Sigmoid colon (tissue), 7 donors: ENCODE measurements around the gene FAM3C. TPM values are rescaled to one million over a fixed set of nuclear protein-coding genes. Genes with fewer than 3 reads are reported as not detected.
"Not testable (repeated sequence)": the region's sequence is repeated elsewhere in the genome, so short reads cannot be mapped to it uniquely, and the experiment has no call there.

ENCODE experiments used
- DNase-seq: peaks from one replicate; pipeline ENCODE4 v3.0.0-alpha.2; 2019
- H3K27ac ChIP-seq, 4 donors: fragments of 200-600 bp; sonication (generic); one replicate each; pipeline ENCODE4 v1.5.1; 2016 to 2019; ENCODE audit warnings: mild to moderate bottlenecking in 1 of 4
- H3K27me3 ChIP-seq, 3 donors: fragments of 200-600 bp; sonication (generic); one replicate each; pipeline ENCODE4 v1.5.1; 2019; ENCODE audit warnings: mild to moderate bottlenecking in 1 of 3
- H3K36me3 ChIP-seq, 4 donors: fragments of 200-600 bp; sonication (generic); one replicate each; pipeline ENCODE4 v1.5.1; 2016 to 2019
- H3K4me1 ChIP-seq, 4 donors: fragments of 200-600 bp; sonication (generic); one replicate each; pipeline ENCODE4 v1.5.1; 2017 to 2019
- H3K4me3 ChIP-seq, 4 donors: fragments of 200-600 bp; sonication (generic); one replicate each; pipeline ENCODE4 v1.5.1; 2017 to 2019; ENCODE audit warnings: mild to moderate bottlenecking in 2 of 4, moderate library complexity in 1 of 4
- H3K9me3 ChIP-seq, 4 donors: fragments of 200-600 bp in 3 of 4; sonication (generic) in 3 of 4; one replicate each; pipeline versions ENCODE4 v1.5.1 to v1.6.1; 2013 to 2019
- CTCF ChIP-seq, 4 experiments: fragments of 450-650 bp in 3 of 4; fragments of 200-600 bp in 1 of 4; IDR thresholded peaks; one replicate each; pipeline ENCODE4 v1.5.1; 2016 to 2019; ENCODE audit warnings: antibody characterized with exemption in 4 of 4, mild to moderate bottlenecking in 3 of 4, moderate library complexity in 2 of 4
- EP300 ChIP-seq, 4 donors: sonication (generic); formaldehyde crosslinking; IDR thresholded peaks; one replicate each; pipeline ENCODE4 v1.6.1; 2017; ENCODE audit warnings: antibody characterized with exemption in 4 of 4
- POLR2A ChIP-seq, 2 donors: fragments of 450-650 bp; IDR thresholded peaks; one replicate each; pipeline ENCODE4 v1.6.1; 2016; ENCODE audit warnings: antibody characterized with exemption in 2 of 2, mild to moderate bottlenecking in 2 of 2, moderate library complexity in 2 of 2
- POLR2AphosphoS5 ChIP-seq, 4 donors: sonication (generic); formaldehyde crosslinking; IDR thresholded peaks; one replicate each; pipeline ENCODE4 v1.6.1; 2017; ENCODE audit warnings: antibody characterized with exemption in 4 of 4
- WGBS, 2 donors: extraction: QIAGEN DNeasy Blood & Tissue Kit; methylation state at CpG; one replicate each; pipeline ENCODE4 v1.1.7; 2013; 5-methylcytosine and 5-hydroxymethylcytosine counted together
- intact Hi-C: fragments of 100-400 bp; cut with DNase I; formaldehyde crosslinking; loops from one replicate; pipeline ENCODE4 v1.15.1; 2023
- polyA plus RNA-seq, 3 donors: library from polyadenylated mRNA; stranded (reverse); fragments of 200-250 nt; gene quantifications; one replicate each; pipeline ENCODE4 v1.2.3, GENCODE V29; 2013
- total RNA-seq, 4 donors: library from RNA; depleted of rRNA; stranded (reverse); fragments of >200 nt; gene quantifications; one replicate each; pipeline ENCODE4 v1.1.0, GENCODE V29; 2016
- donor health status: healthy with polysubstance abuse.
- donor health status: Bipolar disorder and iron deficiency.
- donor health status: healthy.

The FAM3C gene
- total and polyA plus RNA-seq, 7 donors = 9.0 to 58.9 (median 35.2) TPM

DNA sequence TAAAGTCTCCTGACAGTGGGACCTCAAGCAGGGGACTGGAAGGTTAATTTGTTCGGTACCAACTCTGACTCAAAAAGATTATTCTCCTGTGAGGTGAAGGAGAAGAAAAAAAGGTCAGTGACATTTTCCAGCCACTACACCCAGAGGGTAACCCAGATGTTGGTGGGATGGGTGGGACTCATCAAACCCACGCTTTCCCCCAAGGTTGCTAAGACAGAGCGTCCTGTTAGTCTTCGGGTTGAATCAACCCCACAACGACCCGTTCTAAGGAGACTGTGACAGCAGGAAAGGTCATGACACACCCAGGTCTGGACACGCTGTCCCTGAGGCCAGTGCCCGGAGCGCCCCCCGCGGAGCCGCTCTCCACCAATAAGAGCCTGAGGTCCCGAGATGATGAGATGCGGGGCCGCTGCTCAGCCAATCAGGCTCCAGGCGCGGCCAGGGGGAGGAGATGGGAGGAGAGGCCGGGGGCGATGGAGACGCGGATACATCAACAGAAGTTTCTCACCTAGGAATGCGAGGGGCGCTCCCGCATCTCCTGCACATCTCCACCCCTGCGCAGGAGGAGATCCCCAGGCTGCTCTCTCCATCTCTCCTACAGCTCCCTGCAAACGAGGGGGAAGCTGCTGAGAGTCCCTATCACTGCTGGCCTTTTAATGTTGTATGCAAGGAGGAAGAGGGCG is 67.5 kb downstream of the FAM3C start, which contains the start of gene WNT16:
Gene WNT16, plus strand, starts transcription at position 493 of the 683 bp plus-strand sequence. CDS start 293 bp downstream, outside the sequence.
- WGBS, 2 donors = 19 to 25% methylated on average over 27 of the region's 27 CpGs
- peaks cover 0 to 23% (median 19%) of the 10 kb centered on the region in 4 donors for H3K4me1 ChIP-seq
- intact Hi-C loops = no loop called here
- no peaks in the 10 kb centered on the region for H3K36me3 ChIP-seq
- no peaks in the 10 kb centered on the region for H3K9me3 ChIP-seq
- H3K27ac ChIP-seq = no peak within 1 kb of the TSS
- H3K4me3 ChIP-seq = peak within 1 kb of the TSS; percentile 4 to 44 (median 36)
- H3K27me3 ChIP-seq = peaks cover 15 to 63% (median 37%) of the 10 kb centered on the region in 3 donors
- no peak for DNase-seq
- TF ChIP-seq POLR2AphosphoS5 (IDR thresholded peaks at IDR 0.05) (no peak), EP300 (IDR thresholded peaks at IDR 0.05) (no peak), POLR2A (IDR thresholded peaks at IDR 0.05) (no peak), CTCF (IDR thresholded peaks at IDR 0.05) (no peak)

DNA sequence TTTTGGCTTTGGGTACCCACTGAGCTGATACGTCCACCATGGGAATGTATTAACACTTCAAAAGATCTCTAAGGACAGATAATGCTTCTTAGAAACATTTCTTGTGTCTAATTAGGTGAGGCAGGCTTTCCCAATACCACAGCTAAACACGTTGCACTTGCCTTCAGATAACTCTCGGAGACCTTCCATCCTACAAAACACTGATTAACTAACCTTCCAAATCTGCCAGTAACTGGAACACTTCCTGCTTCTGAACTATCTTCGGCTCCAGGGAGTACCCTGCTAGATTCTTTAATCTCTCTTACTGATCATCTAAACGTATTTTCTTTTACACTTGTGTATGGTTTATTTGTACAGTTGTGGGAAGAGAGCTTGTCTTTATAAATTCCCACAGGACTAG is 68.4 kb downstream of the FAM3C start:
- TF ChIP-seq EP300 (IDR thresholded peaks at IDR 0.05) (no peak), POLR2AphosphoS5 (IDR thresholded peaks at IDR 0.05) (no peak), POLR2A (IDR thresholded peaks at IDR 0.05) (no peak), CTCF (IDR thresholded peaks at IDR 0.05) (no peak)
- intact Hi-C loops = no loop called here
- Histone ChIP-seq H3K4me3 (no peak overlapping the region), H3K4me1 (peaks cover 0 to 23% (median 19%) of the 10 kb centered on the region in 4 donors), H3K9me3 (no peaks in the 10 kb centered on the region), H3K27me3 (peaks cover 15 to 54% (median 37%) of the 10 kb centered on the region in 3 donors), H3K27ac (no peak overlapping the region), H3K36me3 (no peaks in the 10 kb centered on the region)
- DNase-seq = no peak
- WGBS, 2 donors = 30 to 76% methylated on average over 5 of the region's 5 CpGs

DNA sequence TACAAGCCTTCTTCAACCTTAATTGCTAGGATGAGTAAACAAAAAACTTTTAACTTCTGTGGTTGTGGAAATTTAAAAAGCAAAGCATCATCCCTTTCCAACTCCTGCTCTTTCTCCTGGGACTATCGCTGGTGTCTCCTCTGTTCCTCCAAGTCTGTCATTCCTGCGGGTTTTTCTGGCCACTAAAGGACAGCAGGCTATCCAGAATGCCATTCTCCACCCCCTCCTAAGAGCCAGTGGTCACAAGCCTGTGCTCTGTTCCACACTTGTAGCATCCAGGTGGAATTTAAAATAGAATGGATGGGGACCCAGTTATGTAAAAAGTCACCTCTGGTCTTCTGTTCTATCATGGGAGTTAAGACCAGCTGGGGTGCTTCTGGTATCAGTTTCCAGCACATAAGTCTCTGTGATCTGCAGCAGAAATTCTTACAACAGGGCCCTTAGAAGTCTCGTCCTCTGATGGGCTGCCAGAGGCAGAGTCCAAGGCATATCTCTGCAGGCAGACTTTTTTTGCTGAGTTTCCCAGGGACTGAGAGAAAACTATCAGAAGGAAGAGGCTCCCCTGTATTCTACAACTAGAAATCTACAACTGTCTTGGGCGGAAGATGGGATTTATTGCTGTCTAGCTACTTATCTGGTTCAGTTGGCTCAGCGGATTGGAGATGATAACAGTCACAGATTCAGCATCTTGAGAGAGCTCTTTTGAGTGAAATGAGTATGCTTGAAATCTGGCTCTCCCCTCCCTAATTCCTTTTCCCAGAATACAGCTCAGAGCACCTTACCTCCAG is 72.4 kb downstream of the FAM3C start:
- DNase-seq = no peak
- H3K27me3 ChIP-seq = peaks cover 0 to 14% (median 7%) of the 10 kb centered on the region in 3 donors
- WGBS, 2 donors = 70 to 84% methylated on average over 5 of the region's 5 CpGs
- no peaks in the 10 kb centered on the region for H3K9me3 ChIP-seq
- no peak overlapping the region for H3K27ac ChIP-seq
- intact Hi-C loops = no loop called here
- TF ChIP-seq CTCF (IDR thresholded peaks at IDR 0.05) (no peak), POLR2A (IDR thresholded peaks at IDR 0.05) (no peak), POLR2AphosphoS5 (IDR thresholded peaks at IDR 0.05) (no peak), EP300 (IDR thresholded peaks at IDR 0.05) (no peak)
- H3K4me3 ChIP-seq = no peak overlapping the region
- H3K4me1 ChIP-seq = peaks cover 0 to 2% (median under 1%) of the 10 kb centered on the region in 4 donors
- no peaks in the 10 kb centered on the region for H3K36me3 ChIP-seq

GRCh38 chr7:121322460-121322859 is 73.6 kb downstream of the FAM3C start:
- intact Hi-C loops = no loop called here
- no peak overlapping the region for H3K27ac ChIP-seq
- no peaks in the 10 kb centered on the region for H3K4me1 ChIP-seq
- peaks cover 0 to 2% (median 0%) of the 10 kb centered on the region in 3 donors for H3K27me3 ChIP-seq
- H3K4me3 ChIP-seq = no peak overlapping the region
- no peak for DNase-seq
- 9 to 56% methylated on average over 3 of the region's 3 CpGs for WGBS, 2 donors
- no peak for TF ChIP-seq CTCF (IDR thresholded peaks at IDR 0.05)
- no peak for TF ChIP-seq POLR2A (IDR thresholded peaks at IDR 0.05)
- TF ChIP-seq EP300 (IDR thresholded peaks at IDR 0.05) = no peak
- no peak for TF ChIP-seq POLR2AphosphoS5 (IDR thresholded peaks at IDR 0.05)
- no peaks in the 10 kb centered on the region for H3K9me3 ChIP-seq
- no peaks in the 10 kb centered on the region for H3K36me3 ChIP-seq

DNA sequence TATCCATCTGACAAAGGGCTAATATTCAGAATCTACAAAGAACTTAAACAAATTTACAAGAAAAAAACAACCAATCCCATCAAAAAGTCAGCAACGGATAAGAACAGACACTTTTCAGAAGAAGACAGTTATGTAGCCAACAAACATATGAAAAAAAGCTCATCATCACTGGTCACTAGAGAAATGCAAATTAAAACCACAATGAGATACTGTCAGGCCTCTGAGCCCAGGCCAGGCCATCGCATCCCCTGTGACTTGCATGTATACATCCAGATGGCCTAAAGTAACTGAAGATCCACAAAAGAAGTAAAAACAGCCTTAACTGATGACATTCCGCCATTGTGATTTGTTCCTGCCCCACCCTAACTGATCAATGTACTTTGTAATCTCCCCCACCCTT is 80.9 kb downstream of the FAM3C start:
- H3K4me1 ChIP-seq, H3K27ac ChIP-seq, intact Hi-C loops, H3K9me3 ChIP-seq, H3K4me3 ChIP-seq, H3K27me3 ChIP-seq, H3K36me3 ChIP-seq, DNase-seq: not testable (repeated sequence)
- 86 to 92% methylated on average over 2 to 3 of the region's 3 CpGs for WGBS, 2 donors
